Effector memory CD8-positive, alpha-beta T cell (primary cell): ENCODE measurements around the gene IGFBPL1.
"Not testable (repeated sequence)": the region's sequence is repeated elsewhere in the genome, so short reads cannot be mapped to it uniquely, and the experiment has no call there.

Experiments
- ATAC-seq: fragments of 150-1000 bp; cut with Tn5 transposase; replicated peaks from 2 replicates; pipeline ENCODE4 v1.10.0; 2021; ENCODE audit warnings: mild to moderate bottlenecking, moderate library complexity
- DNase-seq, 3 experiments: peaks; one replicate each; pipeline ENCODE4 v3.0.0; 2021
- H3K27ac Mint-ChIP-seq, 2 donors: one replicate each; pipeline ENCODE4 v1.8.0; 2022; ENCODE audit warnings: mild to moderate bottlenecking in 2 of 2, mixed read lengths in 2 of 2, moderate library complexity in 2 of 2
- H3K27me3 Mint-ChIP-seq, 2 donors: one replicate each; pipeline ENCODE4 v1.8.0; 2022; ENCODE audit warnings: mixed read lengths in 2 of 2
- H3K36me3 Mint-ChIP-seq: one replicate; pipeline ENCODE4 v1.8.0; 2022; ENCODE audit warnings: mild to moderate bottlenecking, moderate library complexity, mixed read lengths; ENCODE audit not compliant: insufficient read depth
- H3K4me1 Mint-ChIP-seq, 2 donors: one replicate each; pipeline ENCODE4 v1.8.0; 2022; ENCODE audit warnings: low read depth in 2 of 2, mixed read lengths in 2 of 2
- H3K4me3 Mint-ChIP-seq, 2 donors: one replicate each; pipeline ENCODE4 v1.8.0; 2022; ENCODE audit warnings: mild to moderate bottlenecking in 2 of 2, mixed read lengths in 2 of 2, moderate library complexity in 2 of 2
- H3K9me3 Mint-ChIP-seq, 2 donors: one replicate each; pipeline ENCODE4 v1.8.0; 2022; ENCODE audit warnings: mixed read lengths in 2 of 2

IGFBPL1 gene

DNA sequence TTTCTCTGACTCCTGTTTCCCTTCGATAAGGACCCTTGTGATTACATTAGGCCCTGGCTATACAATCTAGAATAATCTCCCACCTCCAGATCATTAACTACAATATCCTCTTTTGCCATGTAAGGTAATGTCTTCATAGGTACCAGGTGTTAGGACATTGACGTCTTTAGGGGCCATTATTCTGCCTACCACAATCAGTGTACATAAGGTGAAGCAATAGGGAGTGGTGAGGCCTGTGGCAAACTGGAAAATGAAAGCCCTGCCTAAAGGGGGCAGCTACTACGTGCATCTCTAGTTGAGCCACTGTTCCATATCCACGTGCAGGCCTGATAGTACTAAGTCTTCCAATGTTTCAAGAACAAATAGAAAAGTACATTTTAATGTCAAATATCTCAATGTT is 36.5 kb downstream of the IGFBPL1 start:
- Mint-ChIP-seq H3K4me1 (peaks cover 5% of the 10 kb centered on the region in 2 donors), H3K4me3 (no peak overlapping the region), H3K9me3 (no peaks in the 10 kb centered on the region), H3K27me3 (peaks cover 12 to 23% of the 10 kb centered on the region in 2 donors), H3K36me3 (no peaks in the 10 kb centered on the region), H3K27ac (no peak overlapping the region)
- ATAC-seq, result no peak
- DNase-seq, result no peak

DNA sequence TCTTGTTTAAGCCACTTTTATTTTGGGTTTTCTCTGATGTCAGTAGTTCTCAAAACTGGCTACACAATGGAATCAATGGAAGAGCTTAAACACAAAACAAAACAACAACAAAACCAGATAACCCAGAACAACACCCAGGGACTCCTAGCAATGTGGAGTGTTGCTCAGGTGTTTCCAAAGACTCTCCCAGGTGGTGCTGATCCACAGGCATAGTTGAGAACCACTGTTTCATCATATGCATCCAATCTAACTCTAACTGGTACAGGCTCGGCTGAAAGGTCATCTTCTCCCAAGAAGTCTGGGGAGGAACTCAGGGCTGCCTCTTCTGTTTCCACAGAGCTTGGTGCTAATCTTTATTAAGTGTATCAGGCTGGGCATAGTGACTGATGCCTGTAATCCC is 37.2 kb downstream of the IGFBPL1 start:
- ATAC-seq (no peak), DNase-seq (no peak)
- Mint-ChIP-seq H3K4me1 (peaks cover 2% of the 10 kb centered on the region in 2 donors), H3K36me3 (no peaks in the 10 kb centered on the region), H3K4me3 (no peak overlapping the region), H3K9me3 (no peaks in the 10 kb centered on the region), H3K27ac (no peak overlapping the region), H3K27me3 (peaks cover 12 to 29% of the 10 kb centered on the region in 2 donors)

DNA sequence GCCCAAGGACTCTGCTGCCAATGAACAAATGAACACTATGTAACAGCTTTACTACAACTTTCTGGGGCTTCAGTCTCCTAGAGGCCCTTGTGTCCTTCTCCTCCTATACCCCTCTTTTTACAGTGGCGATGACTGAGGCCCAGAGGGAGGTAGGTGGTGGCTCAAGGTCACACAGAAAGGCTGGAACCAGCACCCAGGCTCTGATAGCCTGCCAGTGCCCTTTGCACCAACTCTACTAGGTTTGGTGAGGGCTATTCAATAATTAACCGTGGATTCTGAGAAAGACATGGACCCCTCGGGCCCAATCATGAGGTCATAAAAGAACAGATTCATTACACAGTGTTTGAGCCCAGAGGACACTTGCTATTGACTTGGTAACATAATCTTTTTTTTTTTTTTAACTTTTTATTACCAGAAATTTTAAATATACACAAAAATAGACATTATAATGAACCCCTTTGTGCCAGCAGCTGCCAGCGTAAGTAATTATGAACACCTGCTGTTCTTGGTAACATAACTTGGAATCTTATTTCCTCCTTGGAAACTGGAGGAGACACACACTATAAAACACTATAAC is 37.8 kb downstream of the IGFBPL1 start:
- Mint-ChIP-seq H3K27ac (no peak overlapping the region), H3K4me3 (no peak overlapping the region), H3K4me1 (no peaks in the 10 kb centered on the region), H3K27me3 (peaks cover 12 to 31% of the 10 kb centered on the region in 2 donors), H3K36me3 (no peaks in the 10 kb centered on the region), H3K9me3 (no peaks in the 10 kb centered on the region)
- DNase-seq (no peak), ATAC-seq (no peak)

DNA sequence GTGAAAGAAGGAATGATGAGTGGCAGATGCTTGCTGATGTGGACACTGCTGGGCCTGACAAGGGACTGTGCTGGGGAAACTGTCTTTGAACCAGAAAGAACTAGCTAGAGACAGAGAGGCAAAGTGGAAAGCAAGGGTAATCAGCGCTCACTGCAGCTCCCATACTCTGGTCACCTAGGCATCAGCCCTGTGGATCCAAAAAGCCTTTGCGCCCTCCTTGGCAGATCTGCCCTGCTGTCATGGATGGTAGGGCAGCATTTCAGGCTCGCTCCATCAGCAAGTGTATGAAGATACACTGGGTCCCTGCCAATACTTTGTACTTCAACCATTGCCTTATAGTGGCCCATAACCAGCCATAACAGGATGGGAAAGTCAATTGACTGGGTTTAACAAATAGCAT is 38.4 kb downstream of the IGFBPL1 start:
- Mint-ChIP-seq H3K4me3 (no peak overlapping the region), H3K4me1 (no peaks in the 10 kb centered on the region), H3K36me3 (no peaks in the 10 kb centered on the region), H3K27me3 (peaks cover 12 to 31% of the 10 kb centered on the region in 2 donors), H3K9me3 (no peaks in the 10 kb centered on the region), H3K27ac (no peak overlapping the region)
- no peak for ATAC-seq
- no peak for DNase-seq

DNA sequence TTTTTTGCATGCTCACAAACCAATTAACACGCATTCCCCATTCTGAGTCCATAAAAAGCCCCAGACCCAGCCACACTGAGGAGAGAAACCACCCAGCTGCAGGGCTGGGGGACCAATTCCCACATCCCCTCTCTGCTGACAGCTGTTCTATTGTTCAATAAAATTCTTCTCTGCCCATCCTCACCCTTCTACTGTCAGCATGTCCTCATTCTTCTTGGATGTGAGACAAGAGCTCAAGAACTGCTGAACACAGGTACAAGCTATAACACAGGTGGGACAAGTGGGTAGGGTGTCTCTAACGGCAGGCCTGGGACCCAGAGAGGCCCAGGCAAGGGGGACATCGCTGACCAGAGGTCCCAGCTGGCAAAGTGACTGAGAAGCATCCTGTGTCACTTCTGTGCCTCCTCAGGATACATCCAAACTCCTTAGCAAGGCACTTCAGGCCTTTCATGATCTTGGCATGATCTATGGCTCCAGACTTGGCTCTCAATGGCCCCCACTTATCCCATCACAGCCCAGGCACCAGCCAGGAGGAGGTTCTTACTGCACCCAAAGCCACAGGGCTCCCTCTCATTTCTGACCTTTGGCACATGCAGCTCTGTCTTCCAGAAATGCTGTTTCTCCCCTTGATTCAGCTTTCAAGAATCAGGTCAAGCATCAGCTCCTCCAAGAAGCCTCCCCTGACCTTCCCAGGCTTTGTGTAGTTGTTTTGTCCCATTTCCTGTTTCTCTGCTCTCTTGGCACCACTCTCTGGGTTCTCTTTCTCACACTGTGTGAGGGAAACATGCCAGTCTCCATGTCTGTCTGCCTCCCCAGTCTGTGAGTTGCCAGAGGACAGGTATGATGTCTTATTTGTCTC is 39.0 kb downstream of the IGFBPL1 start:
- no peak for ATAC-seq
- H3K4me1 Mint-ChIP-seq, result no peaks in the 10 kb centered on the region
- H3K27me3 Mint-ChIP-seq, result peaks cover 12 to 31% of the 10 kb centered on the region in 2 donors
- H3K9me3 Mint-ChIP-seq, result no peaks in the 10 kb centered on the region
- no peak for DNase-seq
- no peak overlapping the region for H3K27ac Mint-ChIP-seq
- H3K36me3 Mint-ChIP-seq, result no peaks in the 10 kb centered on the region
- H3K4me3 Mint-ChIP-seq, result no peak overlapping the region

DNA sequence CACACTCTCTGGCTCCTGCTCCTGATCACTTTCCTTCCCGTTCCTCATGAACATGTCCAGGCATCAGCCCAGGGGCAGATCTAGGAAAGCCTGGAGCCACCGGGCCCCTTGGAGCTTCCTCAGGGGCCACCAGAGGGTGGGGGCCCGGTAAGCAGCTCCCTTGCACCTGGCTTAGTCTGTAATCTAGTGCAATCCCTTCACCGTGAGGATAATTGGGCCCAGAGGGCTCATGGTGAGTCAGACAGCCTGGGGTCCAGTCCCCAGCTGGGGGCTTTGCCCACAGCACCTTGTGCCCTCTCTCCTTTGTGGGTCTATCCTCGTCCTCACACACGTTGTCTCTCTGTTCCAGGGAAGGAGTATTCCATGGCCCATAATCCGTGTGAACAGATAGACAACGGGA is 42.1 kb downstream of the IGFBPL1 start:
- Mint-ChIP-seq H3K36me3 (no peaks in the 10 kb centered on the region), H3K9me3 (no peaks in the 10 kb centered on the region), H3K4me1 (no peaks in the 10 kb centered on the region), H3K27ac (no peak overlapping the region), H3K4me3 (no peak overlapping the region), H3K27me3 (peaks cover 12 to 31% of the 10 kb centered on the region in 2 donors)
- DNase-seq, result no peak
- ATAC-seq, result no peak

DNA sequence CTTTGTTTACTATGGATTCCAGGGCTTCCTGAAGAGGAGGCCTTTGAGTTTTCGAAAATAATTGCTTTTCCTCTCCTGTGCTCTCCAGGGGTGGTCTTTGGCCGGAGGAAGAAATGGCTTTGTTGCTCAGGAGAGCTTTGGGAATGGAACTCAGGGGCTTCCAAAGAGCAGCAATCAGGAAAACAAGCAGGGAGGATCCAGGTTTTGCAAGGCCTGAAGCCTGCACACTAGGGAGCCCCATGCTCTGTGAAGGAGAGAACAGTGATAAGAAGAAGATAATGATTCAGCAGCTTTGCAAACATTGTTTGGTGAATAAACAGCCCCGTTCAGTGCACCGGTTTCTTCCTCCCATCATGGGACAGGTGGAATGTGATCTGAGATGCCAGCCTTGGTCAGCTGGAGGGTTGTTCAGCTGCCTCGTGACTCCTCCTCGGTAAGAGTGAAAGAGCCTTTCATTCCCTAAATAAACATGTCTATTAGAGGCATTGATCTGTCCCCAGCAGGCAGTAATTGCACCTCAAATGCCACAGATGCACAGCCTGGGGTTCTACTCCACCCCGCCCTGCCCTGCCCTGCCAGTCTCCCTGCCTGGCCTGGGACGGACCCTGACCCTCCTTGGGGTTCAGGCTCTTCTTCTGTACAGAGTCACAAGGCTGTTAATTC is 43.3 kb downstream of the IGFBPL1 start:
- ATAC-seq, result no peak
- Mint-ChIP-seq H3K4me3 (no peak overlapping the region), H3K36me3 (no peaks in the 10 kb centered on the region), H3K27ac (no peak overlapping the region), H3K9me3 (no peaks in the 10 kb centered on the region), H3K27me3 (peaks cover 12 to 37% of the 10 kb centered on the region in 2 donors), H3K4me1 (no peaks in the 10 kb centered on the region)
- no peak for DNase-seq

DNA sequence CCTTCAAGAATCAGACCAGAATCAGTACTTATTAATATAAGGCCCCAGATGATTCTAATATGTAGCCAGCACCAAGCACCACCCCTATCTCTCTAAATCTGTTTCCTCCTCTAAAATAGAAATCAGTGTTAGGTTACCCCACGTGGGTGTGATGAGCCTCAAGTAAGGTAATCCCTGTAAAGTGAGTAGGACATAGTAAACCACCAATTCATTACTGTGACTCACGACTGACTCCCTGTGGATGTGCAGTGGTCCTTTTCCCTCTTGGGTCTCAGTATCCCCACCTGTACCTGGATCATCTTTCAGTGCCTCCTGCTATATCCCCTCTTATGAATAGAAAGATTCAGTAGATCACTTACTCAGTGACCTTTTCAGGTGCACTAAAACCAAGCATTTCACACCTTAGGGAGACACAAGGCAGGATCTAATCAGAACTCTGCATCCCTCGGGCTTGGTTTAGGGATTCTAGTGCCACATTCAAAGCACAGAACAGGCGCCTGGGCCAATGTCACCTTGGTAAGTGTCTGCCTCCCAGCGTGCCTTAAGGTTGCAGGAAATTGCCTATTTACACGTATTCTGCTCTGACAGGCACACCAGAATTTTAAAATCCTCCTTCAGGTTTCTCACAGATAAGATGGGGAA is 43.9 kb downstream of the IGFBPL1 start:
- H3K4me3 Mint-ChIP-seq, result no peak overlapping the region
- H3K9me3 Mint-ChIP-seq, result no peaks in the 10 kb centered on the region
- H3K36me3 Mint-ChIP-seq, result no peaks in the 10 kb centered on the region
- peaks cover 12 to 37% of the 10 kb centered on the region in 2 donors for H3K27me3 Mint-ChIP-seq
- ATAC-seq, result no peak
- no peak overlapping the region for H3K27ac Mint-ChIP-seq
- no peak for DNase-seq
- H3K4me1 Mint-ChIP-seq, result no peaks in the 10 kb centered on the region

DNA sequence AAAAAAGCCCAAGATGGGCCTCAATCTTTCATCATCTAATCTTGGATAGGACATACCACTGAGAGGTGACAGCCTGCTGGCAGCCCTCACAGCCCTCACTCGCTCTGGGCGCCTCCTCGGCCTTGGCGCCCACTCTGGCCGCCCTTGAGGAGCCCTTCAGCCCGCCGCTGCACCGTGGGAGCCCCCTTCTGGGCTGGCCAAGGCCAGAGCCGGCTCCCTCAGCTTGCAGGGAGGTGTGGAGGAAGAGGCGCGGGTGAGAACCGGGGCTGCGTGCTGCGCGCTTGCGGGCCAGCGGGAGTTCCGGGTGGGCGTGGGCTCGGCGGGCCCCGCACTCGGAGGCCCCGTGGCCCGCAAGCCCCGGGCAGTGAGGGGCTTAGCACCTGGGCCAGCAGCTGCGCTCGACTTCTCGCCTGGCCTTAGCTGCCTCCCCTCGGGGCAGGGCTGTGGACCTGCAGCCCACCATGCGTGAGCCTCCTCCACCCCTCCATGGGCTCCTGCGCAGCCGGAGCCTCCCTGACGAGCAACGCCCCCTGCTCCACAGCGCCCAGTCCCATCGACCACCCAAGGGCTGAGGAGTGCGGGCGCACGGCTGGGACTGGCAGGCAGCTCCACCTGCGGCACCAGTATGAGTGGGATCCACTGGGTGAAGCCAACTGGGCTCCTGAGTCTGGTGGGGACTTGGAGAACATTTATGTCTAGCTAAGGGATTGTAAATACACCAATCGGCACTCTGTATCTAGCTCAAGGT is 46.7 kb downstream of the IGFBPL1 start:
- not testable (repeated sequence) for H3K36me3 Mint-ChIP-seq, H3K9me3 Mint-ChIP-seq, DNase-seq, H3K4me1 Mint-ChIP-seq, H3K27ac Mint-ChIP-seq, H3K4me3 Mint-ChIP-seq, ATAC-seq
- peaks cover 5 to 29% of the 10 kb centered on the region in 2 donors for H3K27me3 Mint-ChIP-seq

- Mint-ChIP-seq H3K4me1 (no peaks in the 10 kb centered on the region), H3K27ac (no peak overlapping the region), H3K9me3 (no peaks in the 10 kb centered on the region), H3K36me3 (no peaks in the 10 kb centered on the region), H3K4me3 (no peak overlapping the region), H3K27me3 (peaks cover 11 to 36% of the 10 kb centered on the region in 2 donors)
- DNase-seq (no peak), ATAC-seq (no peak)
Observed at GRCh38 chr9:38376021-38376670, 48.1 kb downstream of the IGFBPL1 start.

- peaks cover 11 to 42% of the 10 kb centered on the region in 2 donors for H3K27me3 Mint-ChIP-seq
- H3K9me3 Mint-ChIP-seq, result no peaks in the 10 kb centered on the region
- H3K4me3 Mint-ChIP-seq, result no peak overlapping the region
- H3K36me3 Mint-ChIP-seq, result no peaks in the 10 kb centered on the region
- H3K27ac Mint-ChIP-seq, result no peak overlapping the region
- ATAC-seq, result no peak
- no peak for DNase-seq
- no peaks in the 10 kb centered on the region for H3K4me1 Mint-ChIP-seq
Observed at GRCh38 chr9:38375572-38375963, 48.7 kb downstream of the IGFBPL1 start.

DNA sequence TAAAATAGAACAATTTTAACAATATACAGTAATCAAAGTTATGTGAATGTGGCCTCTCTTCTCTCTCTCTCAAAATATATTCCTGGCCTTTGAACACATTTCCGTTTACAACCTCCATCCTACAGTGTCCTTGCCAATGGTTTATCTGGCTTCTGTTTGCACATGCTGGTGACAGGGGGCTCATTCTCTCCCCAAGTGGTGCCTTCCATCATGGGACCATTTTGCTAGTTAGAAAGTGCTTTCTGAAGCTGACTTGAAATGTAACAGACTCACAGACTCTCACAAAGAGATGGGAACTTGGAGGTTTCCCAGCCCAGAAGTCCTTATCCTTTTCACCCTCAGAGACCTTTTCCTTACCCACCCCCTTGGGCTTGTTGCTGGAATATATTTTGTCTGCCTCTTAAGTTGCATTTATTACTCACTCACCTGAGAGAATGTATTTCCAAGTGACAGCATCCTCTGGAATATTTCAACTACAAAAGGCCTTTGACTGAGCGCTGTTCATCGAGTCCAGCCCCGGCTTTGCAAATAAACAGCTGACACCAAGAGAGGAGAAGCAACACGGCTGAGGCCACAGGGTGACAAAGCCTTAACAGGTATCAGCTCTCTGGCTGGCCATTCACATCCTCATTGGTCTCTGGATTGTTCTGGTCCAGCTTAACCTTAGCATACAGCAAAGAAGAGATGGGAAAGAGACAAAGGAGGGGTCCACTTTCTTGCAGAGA is 49.2 kb downstream of the IGFBPL1 start:
- no peaks in the 10 kb centered on the region for H3K36me3 Mint-ChIP-seq
- ATAC-seq (no peak), DNase-seq (no peak)
- H3K4me3 Mint-ChIP-seq, result no peak overlapping the region
- H3K4me1 Mint-ChIP-seq, result no peaks in the 10 kb centered on the region
- H3K9me3 Mint-ChIP-seq, result no peaks in the 10 kb centered on the region
- H3K27ac Mint-ChIP-seq, result no peak overlapping the region
- H3K27me3 Mint-ChIP-seq, result peaks cover 13 to 48% of the 10 kb centered on the region in 2 donors
